SK-N-MC (cell line): ENCODE results near the gene SLC25A42.

Source experiments
- EZH2 ChIP-seq: fragments of 200-600 bp; sonication (generic); IDR thresholded peaks from one replicate; pipeline ENCODE4 v1.6.1; 2017; ENCODE audit warnings: antibody characterized with exemption
- POLR2AphosphoS5 ChIP-seq: IDR thresholded peaks from 2 replicates; pipeline ENCODE4 v1.6.1; 2012; ENCODE audit warnings: mild to moderate bottlenecking, low read depth, low read length, borderline replicate concordance

DNA sequence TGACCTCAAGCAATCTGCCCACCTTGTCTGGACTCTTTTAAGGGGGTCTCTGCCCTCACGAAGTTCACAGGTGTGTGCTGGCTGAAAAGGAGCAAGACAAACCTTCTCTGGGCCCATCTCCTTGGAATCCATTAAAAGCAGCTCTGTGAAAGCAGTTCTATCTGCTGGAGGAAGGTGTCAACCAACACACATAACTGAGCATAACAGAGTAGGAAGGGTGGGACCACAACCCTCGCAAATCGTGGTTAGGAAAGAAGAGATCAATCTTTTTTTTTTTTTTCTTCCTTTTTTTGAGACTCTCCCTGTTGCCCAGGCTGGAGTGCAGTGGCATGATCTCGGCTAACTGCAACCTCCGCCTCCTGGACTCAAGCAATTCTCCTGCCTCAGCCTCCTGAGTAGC is 31.9 kb upstream of the SLC25A42 start:
- TF ChIP-seq EZH2 = no peak
- no peak for TF ChIP-seq POLR2AphosphoS5
